Muscle of leg (tissue), 16 donors: ENCODE measurements around the gene GPHB5. TPM values are rescaled to one million over a fixed set of nuclear protein-coding genes. Genes with fewer than 3 reads are reported as not detected.
A peak's percentile ranks its signal among the peaks of the same experiment; 100 is the strongest.

Experiments used
- DNase-seq: peaks from one replicate; pipeline ENCODE4 v3.0.0; 2013
- H3K27ac ChIP-seq: one replicate; pipeline ENCODE4 v1.5.1; 2013; ENCODE audit warnings: mild to moderate bottlenecking, low read length, control low read depth
- H3K27me3 ChIP-seq: one replicate; pipeline ENCODE4 v1.6.1; 2013; ENCODE audit warnings: low read length; ENCODE audit not compliant: control insufficient read depth, insufficient read depth
- H3K36me3 ChIP-seq: one replicate; pipeline ENCODE4 v1.6.1; 2013; ENCODE audit warnings: low read length; ENCODE audit not compliant: control insufficient read depth, insufficient read depth
- H3K4me1 ChIP-seq: one replicate; pipeline ENCODE4 v1.6.1; 2013; ENCODE audit warnings: low read length; ENCODE audit not compliant: control insufficient read depth, insufficient read depth
- H3K4me3 ChIP-seq: one replicate; pipeline ENCODE4 v1.5.1; 2013; ENCODE audit warnings: low read length, control low read depth
- H3K9me3 ChIP-seq: replicated peaks from 2 replicates; pipeline ENCODE4 v1.6.1; 2013; ENCODE audit warnings: low read depth, low read length; ENCODE audit not compliant: control insufficient read depth
- WGBS: methylation state at CpG from one replicate; pipeline ENCODE4 v1.1.5; 2013; ENCODE audit warnings: missing lambda C conversion rate; ENCODE audit not compliant: insufficient coverage; 5-methylcytosine and 5-hydroxymethylcytosine counted together
- long read RNA-seq, 11 donors: transcript quantifications; one replicate each; lab custom pipeline, GENCODE V29; 2026
- polyA plus RNA-seq, 8 donors: library from polyadenylated mRNA; unstranded; fragments of 120-200 nt; gene quantifications; one replicate each; pipeline versions ENCODE4 v1.2.1 to v1.2.3, GENCODE V29; 2013; ENCODE audit warnings: inconsistent platforms in 1 of 8, low replicate concordance in 1 of 8; ENCODE audit not compliant: insufficient read length in 8 of 8, insufficient read depth in 1 of 8
- total RNA-seq: library from RNA; stranded (reverse); fragments of 120-200 nt; gene quantifications from one replicate; pipeline ENCODE4 v1.2.4, GENCODE V29; 2013

GPHB5 gene
- not detected for total RNA-seq
- not detected for polyA plus RNA-seq
- long read RNA-seq, donor 1, result 0 reads
- long read RNA-seq, donor 2, result 0 reads
- long read RNA-seq, donor 3, result 0 reads
- long read RNA-seq, donor 4, result 0 reads
- long read RNA-seq, donor 5, result 0 reads
- long read RNA-seq, donor 6, result 0 reads
- long read RNA-seq, donor 7, result 0 reads
- long read RNA-seq, donor 8, result 0 reads
- long read RNA-seq, donor 9, result 0 reads
- long read RNA-seq, donor 10, result 0 reads
- long read RNA-seq, donor 11, result 0 reads

- Histone ChIP-seq H3K36me3 (no peaks in the 10 kb centered on the region), H3K4me3 (no peak within 1 kb of the TSS), H3K27me3 (no peaks in the 10 kb centered on the region), H3K27ac (no peak within 1 kb of the TSS), H3K4me1 (peaks cover 2% of the 10 kb centered on the region), H3K9me3 (no peaks in the 10 kb centered on the region)
- no peak for DNase-seq
Observed at GRCh38 chr14:63318835-63319234, at the start of gene GPHB5. Gene GPHB5 (minus strand): TSS chr14:63318935. CDS start chr14:63317849, 1,086 bp downstream.

GRCh38 chr14:63367742-63368364 is 49.1 kb upstream of the GPHB5 start:
- Histone ChIP-seq H3K9me3 (peaks cover 9% of the 10 kb centered on the region), H3K27me3 (no peaks in the 10 kb centered on the region), H3K27ac (no peak overlapping the region), H3K4me1 (no peaks in the 10 kb centered on the region), H3K36me3 (no peaks in the 10 kb centered on the region), H3K4me3 (no peak overlapping the region)
- DNase-seq, result no peak

GRCh38 chr14:63362389-63362819 is 43.7 kb upstream of the GPHB5 start:
- Histone ChIP-seq H3K4me1 (peaks cover 2% of the 10 kb centered on the region), H3K27me3 (no peaks in the 10 kb centered on the region)
- 25% methylated on average over 4 of the region's 8 CpGs for WGBS

GRCh38 chr14:63361790-63362189 is 43.1 kb upstream of the GPHB5 start:
- Histone ChIP-seq H3K27ac (no peak overlapping the region), H3K4me1 (peaks cover 2% of the 10 kb centered on the region), H3K36me3 (no peaks in the 10 kb centered on the region), H3K27me3 (no peaks in the 10 kb centered on the region), H3K4me3 (no peak overlapping the region), H3K9me3 (peaks cover 7% of the 10 kb centered on the region)
- 72% methylated on average over 3 of the region's 4 CpGs for WGBS
- DNase-seq, result no peak

More at GRCh38 chr14:63362389-63362819, 43.7 kb upstream of the GPHB5 start:
- Histone ChIP-seq H3K4me3 (no peak overlapping the region), H3K27ac (no peak overlapping the region), H3K36me3 (no peaks in the 10 kb centered on the region), H3K9me3 (peaks cover 7% of the 10 kb centered on the region)
- no peak for DNase-seq

GRCh38 chr14:63357841-63358240 is 39.1 kb upstream of the GPHB5 start:
- H3K27ac ChIP-seq, result no peak overlapping the region
- H3K4me1 ChIP-seq, result peaks cover 2% of the 10 kb centered on the region
- DNase-seq, result no peak
- H3K9me3 ChIP-seq, result no peaks in the 10 kb centered on the region
- H3K4me3 ChIP-seq, result no peak overlapping the region
- H3K36me3 ChIP-seq, result no peaks in the 10 kb centered on the region
- H3K27me3 ChIP-seq, result no peaks in the 10 kb centered on the region
- WGBS, result 93% methylated on average over 5 of the region's 7 CpGs

- Histone ChIP-seq H3K27ac (no peak overlapping the region), H3K27me3 (no peaks in the 10 kb centered on the region), H3K36me3 (no peaks in the 10 kb centered on the region), H3K4me1 (no peaks in the 10 kb centered on the region), H3K9me3 (no peaks in the 10 kb centered on the region), H3K4me3 (no peak overlapping the region)
- no CpG with 5 or more reads among the region's 3 CpGs for WGBS
- no peak for DNase-seq
Observed at GRCh38 chr14:63345826-63346225, 27.1 kb upstream of the GPHB5 start.

- DNase-seq, result no peak
- WGBS, result 28% methylated on average over 4 of the region's 4 CpGs
- no peaks in the 10 kb centered on the region for H3K36me3 ChIP-seq
Observed at GRCh38 chr14:63344336-63344735, 25.6 kb upstream of the GPHB5 start.

GRCh38 chr14:63343878-63344277 is 25.1 kb upstream of the GPHB5 start:
- Histone ChIP-seq H3K27ac (no peak overlapping the region), H3K4me3 (no peak overlapping the region), H3K27me3 (no peaks in the 10 kb centered on the region), H3K4me1 (no peaks in the 10 kb centered on the region), H3K9me3 (no peaks in the 10 kb centered on the region), H3K36me3 (no peaks in the 10 kb centered on the region)
- DNase-seq, result peak; percentile 71
- no CpG with 5 or more reads among the region's 1 CpG for WGBS

More at GRCh38 chr14:63344336-63344735, 25.6 kb upstream of the GPHB5 start:
- Histone ChIP-seq H3K9me3 (no peaks in the 10 kb centered on the region), H3K4me3 (no peak overlapping the region), H3K27ac (peak overlapping the region; percentile 4), H3K27me3 (no peaks in the 10 kb centered on the region), H3K4me1 (no peaks in the 10 kb centered on the region)

- peak; percentile 28 for DNase-seq
- no peaks in the 10 kb centered on the region for H3K27me3 ChIP-seq
- H3K36me3 ChIP-seq, result no peaks in the 10 kb centered on the region
- no peaks in the 10 kb centered on the region for H3K4me1 ChIP-seq
- no peak overlapping the region for H3K4me3 ChIP-seq
- H3K9me3 ChIP-seq, result no peaks in the 10 kb centered on the region
- no peak overlapping the region for H3K27ac ChIP-seq
- 48% methylated on average over 3 of the region's 7 CpGs for WGBS
Observed at GRCh38 chr14:63342371-63342770, 23.6 kb upstream of the GPHB5 start.

- DNase-seq, result no peak
- Histone ChIP-seq H3K36me3 (no peaks in the 10 kb centered on the region), H3K4me3 (no peak overlapping the region), H3K27ac (no peak overlapping the region), H3K4me1 (no peaks in the 10 kb centered on the region), H3K9me3 (no peaks in the 10 kb centered on the region), H3K27me3 (no peaks in the 10 kb centered on the region)
- 20% methylated on average over 1 of the region's 6 CpGs for WGBS
Observed at GRCh38 chr14:63328787-63329737, 10.3 kb upstream of the GPHB5 start.
